ENCODE results near the gene SPACA5. TPM values are rescaled to one million over a fixed set of nuclear protein-coding genes. Genes with fewer than 3 reads are reported as not detected.
"Not testable (repeated sequence)": the region's sequence is repeated elsewhere in the genome, so short reads cannot be mapped to it uniquely, and the experiment has no call there.

The SPACA5 gene
- polyA plus RNA-seq = not detected in 3 replicates
- polyA plus RNA-seq (2011; ENCODE audit: low read depth) = not detected
- polyA plus RNA-seq (2011; cell fraction: cytosol; rRNA removed) = not detected in 2 replicates
- not detected in 2 replicates for polyA plus RNA-seq (2011; cell fraction: nucleus; rRNA removed)
- polyA plus RNA-seq (2012; ENCODE audit: low replicate concordance) = not detected in 2 replicates
- polyA minus RNA-seq = not detected in 3 replicates
- not detected for polyA minus RNA-seq (2011; cell fraction: cytosol; rRNA and poly(A)+ RNA removed)
- not detected in 2 replicates for polyA minus RNA-seq (2011; cell fraction: nucleus; rRNA and poly(A)+ RNA removed)

- H3K4me2 ChIP-seq (ENCODE audit: control insufficient read depth, extremely low read depth, insufficient read depth, low read depth, low read length); H3K4me1 ChIP-seq (ENCODE audit: control insufficient read depth, extremely low read depth, insufficient read depth, low read length); H3K9me1 ChIP-seq (ENCODE audit: control insufficient read depth, extremely low read depth, insufficient read depth, low read length); H3K36me3 ChIP-seq (ENCODE audit: control insufficient read depth in 2 of 2, extremely low read depth in 1 of 2, insufficient read depth in 2 of 2, low read length in 2 of 2); H3K9me3 ChIP-seq (ENCODE audit: control insufficient read depth, low read depth, low read length); FAIRE-seq; dilution Hi-C loops (cut with MboI; ENCODE audit: extremely low pct_ligation_motif_present, low sequenced_read_pairs); DNase-seq (ENCODE audit: low read depth, low spot score); H4K20me1 ChIP-seq (ENCODE audit: control insufficient read depth, extremely low read depth, insufficient read depth, low read length); H3K79me2 ChIP-seq (ENCODE audit: control insufficient read depth, insufficient read depth, low read length); H3K27ac ChIP-seq (ENCODE audit: control insufficient read depth, insufficient read depth, low read length); H2AFZ ChIP-seq (ENCODE audit: control insufficient read depth, low read length); H3K9ac ChIP-seq (ENCODE audit: control insufficient read depth, extremely low read depth, insufficient read depth, low read length); H3K4me3 ChIP-seq (ENCODE audit: control insufficient read depth in 2 of 3, extremely low read depth in 1 of 3, insufficient read depth in 2 of 3, low read depth in 1 of 3, low read length in 3 of 3); H3K27me3 ChIP-seq (ENCODE audit: control insufficient read depth, extremely low read depth, insufficient read depth, low read length): not testable (repeated sequence)
These were observed at the start of gene SPACA5 for GRCh38 chrX:48006688-48007087. TSS of gene SPACA5 (plus strand) at chrX:48006988. CDS start at chrX:48007803, 815 bp downstream.

- H4K20me1 ChIP-seq (ENCODE audit: control insufficient read depth, extremely low read depth, insufficient read depth, low read length); H3K9me3 ChIP-seq (ENCODE audit: control insufficient read depth, low read depth, low read length); H3K9ac ChIP-seq (ENCODE audit: control insufficient read depth, extremely low read depth, insufficient read depth, low read length); H3K4me1 ChIP-seq (ENCODE audit: control insufficient read depth, extremely low read depth, insufficient read depth, low read length); H3K9me1 ChIP-seq (ENCODE audit: control insufficient read depth, extremely low read depth, insufficient read depth, low read length); H3K4me3 ChIP-seq (ENCODE audit: control insufficient read depth in 2 of 3, extremely low read depth in 1 of 3, insufficient read depth in 2 of 3, low read depth in 1 of 3, low read length in 3 of 3); H3K36me3 ChIP-seq (ENCODE audit: control insufficient read depth in 2 of 2, extremely low read depth in 1 of 2, insufficient read depth in 2 of 2, low read length in 2 of 2); H3K27me3 ChIP-seq (ENCODE audit: control insufficient read depth, extremely low read depth, insufficient read depth, low read length); H3K79me2 ChIP-seq (ENCODE audit: control insufficient read depth, insufficient read depth, low read length); H2AFZ ChIP-seq (ENCODE audit: control insufficient read depth, low read length); H3K4me2 ChIP-seq (ENCODE audit: control insufficient read depth, extremely low read depth, insufficient read depth, low read depth, low read length); dilution Hi-C loops (cut with MboI; ENCODE audit: extremely low pct_ligation_motif_present, low sequenced_read_pairs); FAIRE-seq; H3K27ac ChIP-seq (ENCODE audit: control insufficient read depth, insufficient read depth, low read length); DNase-seq (ENCODE audit: low read depth, low spot score): not testable (repeated sequence)
These were observed 48.6 kb upstream of the SPACA5 start for GRCh38 chrX:47958206-47958605.

- Histone ChIP-seq H3K36me3 (ENCODE audit: control insufficient read depth in 2 of 2, extremely low read depth in 1 of 2, insufficient read depth in 2 of 2, low read length in 2 of 2) (no peaks in the 10 kb centered on the region), H3K4me2 (ENCODE audit: control insufficient read depth, extremely low read depth, insufficient read depth, low read depth, low read length) (no peak overlapping the region), H3K27ac (ENCODE audit: control insufficient read depth, insufficient read depth, low read length) (no peak overlapping the region), H2AFZ (ENCODE audit: control insufficient read depth, low read length) (no peak overlapping the region), H4K20me1 (ENCODE audit: control insufficient read depth, extremely low read depth, insufficient read depth, low read length) (no peaks in the 10 kb centered on the region), H3K4me1 (ENCODE audit: control insufficient read depth, extremely low read depth, insufficient read depth, low read length) (no peaks in the 10 kb centered on the region), H3K27me3 (ENCODE audit: control insufficient read depth, extremely low read depth, insufficient read depth, low read length) (no peaks in the 10 kb centered on the region), H3K79me2 (ENCODE audit: control insufficient read depth, insufficient read depth, low read length) (no peaks in the 10 kb centered on the region), H3K9ac (ENCODE audit: control insufficient read depth, extremely low read depth, insufficient read depth, low read length) (no peak overlapping the region), H3K4me3 (ENCODE audit: control insufficient read depth in 2 of 3, extremely low read depth in 1 of 3, insufficient read depth in 2 of 3, low read depth in 1 of 3, low read length in 3 of 3) (no peak overlapping the region), H3K9me1 (ENCODE audit: control insufficient read depth, extremely low read depth, insufficient read depth, low read length) (no peaks in the 10 kb centered on the region), H3K9me3 (ENCODE audit: control insufficient read depth, low read depth, low read length) (peaks cover 4% of the 10 kb centered on the region)
- FAIRE-seq (no peak), DNase-seq (ENCODE audit: low read depth, low spot score) (no peak)
- dilution Hi-C loops (cut with MboI; ENCODE audit: extremely low pct_ligation_motif_present, low sequenced_read_pairs) = no loop called here
- TF ChIP-seq EZH2 (IDR thresholded peaks at IDR 0.05; ENCODE audit: low read length) (no peak), CTCF (optimal IDR thresholded peaks at IDR 0.05 in 1 of 3, IDR thresholded peaks at IDR 0.05 in 1 of 3, conservative IDR thresholded peaks at IDR 0.05 in 1 of 3; ENCODE audit: extremely low read depth in 1 of 3, insufficient read depth in 2 of 3, low read length in 3 of 3) (peak in 2 of 3 experiments; percentile 16 to 44)
These were observed 47.9 kb upstream of the SPACA5 start for GRCh38 chrX:47958761-47959342.

Data from keratinocyte (primary cell).